Kasumi-1 (cell line): ENCODE measurements around the gene VCL.
"Not testable (repeated sequence)": the region's sequence is repeated elsewhere in the genome, so short reads cannot be mapped to it uniquely, and the experiment has no call there.

ENCODE experiments used
- DNase-seq, 2 experiments: peaks; one replicate each; lab custom pipeline; 2025; lab: John Stamatoyannopoulos, UW

VCL gene

GRCh38 chr10:73997787-73998622 is at the start of gene VCL:
Gene VCL (plus strand): TSS chr10:73998116. CDS start chr10:73998208, 92 bp downstream.
- peak; percentile 98 to 99 for DNase-seq

DNA sequence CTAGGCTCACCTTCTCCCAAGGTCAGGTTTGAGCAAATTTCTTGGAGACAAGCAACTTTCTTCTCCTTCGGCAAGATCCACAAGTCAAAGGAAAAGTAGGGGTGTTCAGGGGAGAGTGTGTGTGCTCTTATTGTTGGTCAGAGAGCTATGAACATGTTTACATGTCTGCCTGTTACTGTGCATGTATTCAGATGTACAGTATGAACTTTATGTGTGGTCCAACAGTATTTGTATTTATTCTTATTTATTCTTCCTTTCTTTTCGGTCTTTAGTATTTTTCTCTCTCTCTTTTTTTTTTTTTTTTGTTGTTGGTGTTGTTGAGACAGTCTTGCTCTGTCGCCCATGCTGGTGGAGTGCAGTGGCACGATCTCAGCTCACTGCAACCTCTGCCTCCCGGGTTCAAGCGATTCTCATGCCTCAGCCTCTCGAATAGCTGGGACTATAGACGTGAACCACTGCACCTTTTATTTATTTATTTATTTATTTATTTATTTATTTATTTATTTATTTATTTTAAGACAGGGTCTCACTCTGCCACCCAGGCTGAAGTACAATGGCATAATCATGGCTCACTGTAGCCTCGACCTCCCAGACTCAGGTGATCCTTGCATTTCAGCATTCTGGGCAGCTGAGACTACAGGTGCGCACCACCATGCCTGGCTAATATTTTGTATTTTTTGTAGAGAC is 48.8 kb upstream of the VCL start:
- DNase-seq: no peak

DNA sequence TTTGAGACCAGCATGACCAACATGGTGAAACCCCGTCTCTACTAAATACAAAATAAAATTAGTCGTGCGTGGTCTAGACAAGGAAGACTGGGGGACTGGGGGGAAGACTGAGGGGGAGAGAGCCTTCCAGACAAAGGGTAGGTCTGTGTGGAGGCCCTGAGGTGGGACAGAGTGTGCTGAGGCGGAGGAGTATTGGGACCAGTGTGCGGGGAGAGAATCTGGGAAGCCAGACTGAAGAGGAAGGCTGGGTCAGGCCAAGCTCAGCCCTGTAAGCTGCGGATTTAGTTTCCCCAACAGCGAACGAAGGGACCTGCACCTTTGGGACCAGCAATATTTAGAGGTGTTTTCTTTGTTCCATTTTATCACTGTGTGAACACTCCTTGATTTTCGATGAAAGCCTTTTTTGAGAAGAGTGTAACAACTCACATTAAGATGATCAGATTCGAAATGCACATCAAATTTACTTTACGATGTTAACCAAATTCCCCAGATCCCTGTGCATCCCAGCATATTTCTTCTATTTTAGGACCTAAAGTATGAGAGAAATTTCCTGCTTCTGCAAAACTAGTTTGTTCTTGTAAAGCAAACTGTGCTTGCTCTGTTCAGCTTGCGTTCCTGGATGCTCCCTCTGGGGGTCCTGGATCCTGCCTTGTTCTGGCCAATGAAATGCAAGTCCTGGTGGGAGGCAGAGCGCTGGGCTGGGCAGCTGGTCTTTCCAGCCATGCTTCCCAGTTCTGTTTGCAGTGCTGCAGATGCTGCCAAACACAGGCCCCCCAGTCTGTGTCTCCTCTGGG is 47.6 kb upstream of the VCL start:
- no peak for DNase-seq

- DNase-seq: no peak
Measured at GRCh38 chr10:73953665-73954064, 44.3 kb upstream of the VCL start.

DNA sequence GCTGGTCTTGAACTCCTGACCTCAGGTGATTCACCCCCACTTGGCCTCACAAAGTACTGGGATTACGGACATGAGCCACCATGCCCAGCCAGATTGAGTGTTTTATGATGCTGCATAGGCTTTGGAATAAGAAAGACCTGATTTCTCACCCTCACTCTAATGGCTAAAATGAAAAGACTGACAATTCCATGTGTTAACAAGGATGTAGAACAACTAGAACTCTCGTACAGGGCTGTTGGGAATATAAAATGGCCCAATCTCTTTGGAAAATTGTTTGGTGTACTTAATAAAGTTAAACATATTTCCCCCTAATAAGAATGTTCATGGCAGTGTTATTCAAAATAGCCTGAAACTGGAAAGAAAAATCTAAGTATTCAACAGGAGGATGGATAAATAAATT is 43.2 kb upstream of the VCL start:
- no peak for DNase-seq

- DNase-seq: no peak
Measured at GRCh38 chr10:73955719-73956118, 42.2 kb upstream of the VCL start.

- DNase-seq: peak; percentile 99 to 100
Measured at GRCh38 chr10:73956476-73957359, 41.2 kb upstream of the VCL start.

GRCh38 chr10:73959484-73960243 is 38.3 kb upstream of the VCL start:
- DNase-seq: no peak

DNA sequence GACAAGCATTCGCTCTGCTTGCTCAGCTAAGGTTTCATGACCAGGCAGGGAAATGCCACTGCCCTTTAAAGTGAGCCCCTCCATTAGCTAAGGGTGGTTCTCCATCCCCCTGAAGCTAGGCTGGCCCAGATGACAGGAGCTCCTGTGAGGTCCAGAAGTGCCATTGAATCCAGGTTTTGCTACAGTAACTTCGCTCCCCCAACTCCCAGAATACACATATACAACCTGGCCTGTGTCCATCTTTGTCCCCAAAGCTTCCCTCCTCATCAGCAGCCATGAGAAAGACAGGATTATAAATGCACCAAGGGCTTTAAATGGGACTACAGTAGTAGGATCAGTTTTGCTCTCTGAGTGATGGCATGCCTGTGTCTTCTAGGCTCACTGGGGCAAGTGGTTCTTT is 35.5 kb upstream of the VCL start:
- no peak for DNase-seq

DNA sequence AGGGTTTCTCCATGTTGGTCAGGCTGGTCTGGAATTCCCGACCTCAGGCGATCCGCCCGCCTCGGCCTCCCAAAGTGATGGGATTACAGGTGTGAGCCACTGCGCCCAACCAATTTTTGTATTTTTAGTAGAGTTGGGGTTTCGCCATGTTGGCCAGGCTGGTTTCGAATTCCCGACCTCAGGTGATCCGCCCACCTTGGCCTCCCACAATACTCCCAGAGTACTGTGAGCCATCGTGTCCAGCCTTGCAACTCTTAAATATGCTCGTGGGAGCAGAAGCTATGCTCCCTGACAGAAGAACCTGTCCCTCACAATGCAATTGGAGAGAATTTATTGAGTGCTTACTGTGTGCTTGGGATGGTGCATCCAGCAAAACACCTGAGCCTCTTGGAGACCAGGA is 34.4 kb upstream of the VCL start:
- not testable (repeated sequence) for DNase-seq

- DNase-seq: no peak
Measured at GRCh38 chr10:73964743-73965142, 33.2 kb upstream of the VCL start.

DNA sequence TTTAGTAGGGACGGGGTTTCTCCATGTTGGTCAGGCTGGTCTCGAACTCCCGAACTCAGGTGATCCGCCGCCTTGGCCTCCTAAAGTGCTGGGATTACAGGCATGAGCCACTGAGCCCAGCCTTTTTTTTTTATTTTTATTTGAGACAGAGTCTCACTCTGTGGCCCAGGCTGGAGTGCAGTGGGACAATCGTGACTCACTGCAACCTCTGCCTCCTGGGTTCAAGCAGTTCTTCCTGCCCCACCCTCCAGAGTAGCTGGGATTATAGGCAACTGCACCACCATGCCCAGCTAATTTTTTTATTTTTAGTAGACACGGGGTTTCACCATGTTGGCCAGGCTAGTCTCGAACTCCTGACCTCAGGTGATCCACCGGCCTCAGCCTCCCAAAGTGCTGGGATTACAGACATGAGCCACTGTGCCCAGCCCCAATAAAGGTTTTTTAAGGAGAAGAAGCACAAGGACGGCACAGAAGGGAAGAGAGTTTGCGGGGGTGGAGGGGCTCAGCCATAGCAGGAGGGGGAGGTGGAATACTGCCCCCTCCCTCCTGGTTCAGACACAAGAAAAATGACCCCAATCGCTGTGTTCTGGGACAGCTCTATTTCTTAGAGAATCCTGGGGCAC is 32.5 kb upstream of the VCL start:
- not testable (repeated sequence) for DNase-seq

DNA sequence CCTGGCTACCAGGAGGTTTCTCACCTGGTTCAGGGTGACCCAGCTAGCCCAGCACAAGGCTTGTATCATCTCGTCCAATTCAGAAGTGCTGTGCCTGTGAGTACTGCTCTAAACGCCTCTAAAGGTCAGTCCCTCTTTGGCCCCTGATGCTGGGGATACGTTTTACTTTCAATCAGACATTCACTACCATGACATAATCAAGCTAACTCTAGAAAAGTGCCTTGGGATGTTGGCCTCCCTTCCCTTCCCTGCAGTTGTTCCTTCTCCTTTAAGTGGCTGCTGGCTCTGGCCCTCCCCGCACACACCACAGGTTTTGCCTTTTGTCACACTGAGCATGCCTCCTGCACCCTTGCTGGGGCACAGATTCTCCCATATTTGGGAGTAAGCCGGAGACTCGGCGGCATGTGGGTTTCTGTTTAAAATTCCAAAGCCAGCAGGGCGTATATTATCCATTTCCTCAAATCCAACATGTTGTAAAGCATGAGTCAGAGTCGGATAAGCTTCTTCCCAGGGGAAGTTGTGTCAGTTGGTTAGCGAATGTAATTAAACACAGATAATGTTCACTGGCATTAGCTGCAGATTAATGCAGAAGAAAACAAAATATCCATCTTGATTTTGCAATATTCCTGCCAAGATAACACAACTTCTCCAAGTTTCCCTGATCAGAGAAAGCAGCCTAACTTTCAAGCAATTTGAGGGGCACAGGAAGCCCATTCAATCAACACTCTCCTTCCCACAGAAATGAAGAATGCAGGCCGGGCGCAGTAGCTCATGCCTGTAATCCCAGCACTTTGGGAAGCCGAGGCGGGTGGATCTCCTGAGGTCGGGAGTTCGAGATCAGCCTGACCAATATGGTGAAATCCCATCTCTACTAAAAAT is 31.8 kb upstream of the VCL start:
- DNase-seq: peak; percentile 49 to 61

- DNase-seq: no peak
Measured at GRCh38 chr10:73967022-73967429, 30.9 kb upstream of the VCL start.

DNA sequence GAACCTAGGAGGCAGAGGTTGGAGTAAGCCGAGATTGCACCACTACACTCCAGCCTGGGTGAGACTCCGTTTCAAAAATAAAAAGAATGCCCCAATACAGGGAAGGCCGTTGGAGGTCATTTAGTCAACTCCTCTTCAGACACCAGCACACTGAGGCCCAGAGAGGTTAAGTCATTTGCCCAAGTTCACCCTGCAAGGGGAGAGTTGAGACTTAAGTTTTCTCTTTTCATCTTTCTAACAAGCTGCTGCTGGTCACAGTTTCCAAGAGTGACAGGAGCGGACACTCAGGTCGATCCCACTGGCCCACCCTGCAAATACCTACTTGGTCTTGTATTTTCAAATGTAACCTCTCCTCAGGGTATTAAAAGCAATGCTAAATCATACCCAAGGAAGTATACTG is 30.4 kb upstream of the VCL start:
- no peak for DNase-seq

DNA sequence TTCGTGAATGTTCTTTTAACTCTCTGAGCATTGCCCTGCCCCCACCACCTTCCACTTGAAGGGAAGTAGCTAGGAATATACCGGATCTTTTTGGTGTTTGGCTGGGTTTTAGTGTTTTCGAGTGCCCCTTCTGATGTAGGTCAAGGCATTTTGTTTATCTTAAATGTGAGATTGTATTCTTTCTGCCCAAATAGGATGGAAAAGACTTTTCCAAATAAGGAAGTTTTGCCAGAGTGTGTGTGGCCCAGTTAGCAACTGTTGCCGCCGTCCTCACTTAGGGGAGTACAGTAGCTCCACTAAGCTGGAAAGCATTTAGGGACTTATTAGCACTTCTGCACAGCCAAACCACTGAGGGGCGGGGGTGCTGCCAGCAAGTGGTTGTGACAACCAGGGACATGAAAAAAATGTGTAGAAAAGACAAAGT is 29.8 kb upstream of the VCL start:
- DNase-seq: peak in 1 of 2 experiments; percentile 27

DNA sequence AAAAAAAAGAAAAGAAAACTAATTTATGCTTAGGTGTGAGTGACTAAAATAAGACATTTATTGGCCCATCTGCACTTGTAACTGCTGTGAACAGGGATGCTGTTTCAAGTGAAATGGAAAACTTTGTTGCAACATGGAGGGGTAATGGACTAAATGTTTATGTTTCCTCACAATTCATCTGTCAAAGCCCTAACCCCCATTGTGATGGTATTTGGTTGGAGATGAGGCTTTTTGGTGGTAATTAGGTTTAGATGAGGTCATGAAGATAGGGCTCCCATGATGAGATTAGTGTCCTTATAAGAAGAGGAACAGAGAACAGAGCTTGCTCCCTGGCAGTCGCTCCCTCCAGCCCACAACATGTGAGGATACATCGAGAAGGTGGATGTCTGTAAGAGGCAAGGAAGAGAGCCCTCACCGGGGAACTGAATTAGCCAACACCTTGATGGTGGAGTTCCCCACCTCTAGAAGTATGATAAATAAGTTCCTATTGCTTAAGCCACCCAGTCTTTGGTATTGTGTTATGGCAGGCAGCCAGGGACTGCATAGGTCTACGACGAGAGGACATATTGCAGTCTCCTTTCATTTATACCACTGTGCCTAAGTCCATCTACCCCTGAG is 28.6 kb upstream of the VCL start:
- no peak for DNase-seq

DNA sequence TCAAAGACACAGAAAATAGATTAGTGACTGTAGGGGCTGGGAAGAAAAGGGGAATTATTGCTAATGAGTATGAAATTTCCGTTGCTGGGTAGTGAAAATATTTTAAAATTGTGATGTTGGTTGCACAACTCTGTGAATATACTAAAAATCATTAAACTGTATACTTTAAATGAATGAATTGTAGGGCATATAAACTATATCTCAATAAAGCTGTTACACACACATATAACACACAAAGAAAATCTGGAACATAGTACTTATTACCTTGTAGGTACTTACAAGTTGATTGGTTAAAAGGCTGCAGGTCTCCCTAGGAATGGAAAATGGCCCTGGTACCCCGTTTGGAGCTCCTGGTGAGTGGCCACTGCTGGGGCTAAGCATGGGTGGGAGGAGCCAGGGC is 27.1 kb upstream of the VCL start:
- no peak for DNase-seq
